Aorta (tissue), 5 donors: ENCODE results near the gene CST9L. TPM values are rescaled to one million over a fixed set of nuclear protein-coding genes. Genes with fewer than 3 reads are reported as not detected.

Source experiments
- ATAC-seq: fragments of 200-7000 bp; cut with Tn5 transposase; one replicate; pipeline ENCODE4 v1.9.1; 2022; ENCODE audit warnings: moderate library complexity; ENCODE audit not compliant: low FRiP score
- DNase-seq, 2 donors: peaks; one replicate each; pipeline ENCODE4 v3.0.0-alpha.2; 2020
- H3K27ac ChIP-seq, 2 donors: one replicate each; pipeline ENCODE4 v1.5.1; 2013; ENCODE audit warnings: low read length in 2 of 2, mild to moderate bottlenecking in 2 of 2, moderate library complexity in 2 of 2, control low read depth in 1 of 2, inconsistent platforms in 1 of 2, low read depth in 1 of 2
- H3K27me3 ChIP-seq, 2 donors: one replicate each; pipeline ENCODE4 v1.6.1; 2013; ENCODE audit warnings: control low read depth in 1 of 2, low read length in 1 of 2, mild to moderate bottlenecking in 1 of 2, moderate library complexity in 1 of 2; ENCODE audit not compliant: insufficient read depth in 2 of 2, control insufficient read depth in 1 of 2
- H3K36me3 ChIP-seq, 2 donors: one replicate each; pipeline ENCODE4 v1.6.1; 2013; ENCODE audit warnings: control low read depth in 1 of 2, low read length in 1 of 2, mild to moderate bottlenecking in 1 of 2; ENCODE audit not compliant: insufficient read depth in 2 of 2, control insufficient read depth in 1 of 2
- H3K4me1 ChIP-seq, 2 donors: one replicate each; pipeline ENCODE4 v1.6.1; 2013; ENCODE audit warnings: low read length in 2 of 2, control low read depth in 1 of 2, mild to moderate bottlenecking in 1 of 2, moderate library complexity in 1 of 2; ENCODE audit not compliant: insufficient read depth in 2 of 2, control insufficient read depth in 1 of 2
- H3K4me3 ChIP-seq, 2 donors: one replicate each; pipeline ENCODE4 v1.5.1; 2013; ENCODE audit warnings: low read length in 2 of 2, control low read depth in 1 of 2, mild to moderate bottlenecking in 1 of 2
- H3K9me3 ChIP-seq: one replicate; pipeline ENCODE4 v1.6.1; 2013; ENCODE audit warnings: mild to moderate bottlenecking, low read length; ENCODE audit not compliant: control insufficient read depth
- WGBS, 2 donors: extraction: QIAGEN DNeasy Blood & Tissue Kit; methylation state at CpG; one replicate each; pipeline ENCODE4 v1.1.7; 2013; 5-methylcytosine and 5-hydroxymethylcytosine counted together
- intact Hi-C, 2 donors: fragments of 100-400 bp; cut with DNase I; formaldehyde crosslinking; loops; one replicate each; pipeline versions ENCODE4 v1.14.2 to v1.15.0; 2022
- polyA plus RNA-seq, 2 donors: library from polyadenylated mRNA; stranded (reverse); fragments of 200-250 nt; gene quantifications; one replicate each; pipeline ENCODE4 v1.2.3, GENCODE V29; 2013
- total RNA-seq, 2 donors: library from RNA; stranded (reverse); fragmentation: NEBNext Ultra II Directional; extraction: Animal tissue kit (Norgen Biotek cat#: 25700); gene quantifications; one replicate each; pipeline ENCODE4 v1.2.1, GENCODE V29; 2021
- donor health status: healthy with polysubstance abuse.
- donor health status: Bipolar disorder and iron deficiency.
- donor health status: DM: no; HTN: no; CAD: no.
- donor health status: DM: no; HTN: no; CAD: no.
- donor health status: DM: yes; HTN: yes; CAD: no.

The CST9L gene
- total and polyA plus RNA-seq, 4 donors, result not detected

DNA sequence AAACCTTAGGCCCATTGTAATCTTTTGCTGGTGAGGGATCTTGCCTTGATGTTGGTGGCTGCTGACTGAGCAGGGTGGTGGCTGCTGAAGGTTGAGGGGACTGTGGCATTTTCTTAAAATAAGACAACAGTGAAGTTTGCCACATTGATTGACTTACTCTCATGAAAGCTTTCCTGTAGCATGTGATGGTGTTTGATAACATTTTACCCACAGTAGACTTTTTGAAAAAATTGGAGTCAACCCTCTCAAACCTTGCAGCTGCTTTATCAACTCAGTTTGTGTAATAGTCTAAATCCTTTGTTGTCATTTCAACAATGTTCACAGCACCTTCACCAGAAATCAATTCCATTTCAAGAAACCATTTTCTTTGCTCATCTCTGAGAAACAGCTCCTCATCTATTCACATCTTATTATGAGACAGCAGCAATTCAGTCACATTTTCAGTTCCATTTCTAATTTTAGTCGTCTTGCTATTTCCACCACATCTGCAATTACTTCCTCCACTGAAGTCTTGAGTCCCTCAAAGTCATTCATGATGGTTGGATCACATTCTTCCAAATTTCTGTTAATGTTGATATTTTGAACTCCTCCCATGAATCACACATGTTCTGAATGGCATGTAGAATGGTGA, 37.2 kb downstream of the CST9L start:
- intact Hi-C loops, result no loop called here

GRCh38 chr20:23528867-23529431, 39.3 kb downstream of the CST9L start:
- H3K4me1 ChIP-seq, result no peaks in the 10 kb centered on the region
- no peak overlapping the region for H3K27ac ChIP-seq
- no peaks in the 10 kb centered on the region for H3K36me3 ChIP-seq
- DNase-seq, result no peak
- intact Hi-C loops, result no loop called here
- no peaks in the 10 kb centered on the region for H3K27me3 ChIP-seq
- WGBS, 2 donors, result 62 to 68% methylated on average over 1 of the region's 1 CpG
- ATAC-seq, result no peak
- peaks cover 4% of the 10 kb centered on the region for H3K9me3 ChIP-seq
- no peak overlapping the region for H3K4me3 ChIP-seq

More for the DNA sequence above, 37.2 kb downstream of the CST9L start:
- no peak for DNase-seq
- Histone ChIP-seq H3K4me1 (no peaks in the 10 kb centered on the region), H3K27me3 (no peaks in the 10 kb centered on the region), H3K27ac (no peak overlapping the region), H3K9me3 (peaks cover 4% of the 10 kb centered on the region), H3K36me3 (no peaks in the 10 kb centered on the region), H3K4me3 (no peak overlapping the region)
- ATAC-seq, result no peak
- WGBS, 2 donors, result 50 to 53% methylated on average over 1 of the region's 1 CpG

DNA sequence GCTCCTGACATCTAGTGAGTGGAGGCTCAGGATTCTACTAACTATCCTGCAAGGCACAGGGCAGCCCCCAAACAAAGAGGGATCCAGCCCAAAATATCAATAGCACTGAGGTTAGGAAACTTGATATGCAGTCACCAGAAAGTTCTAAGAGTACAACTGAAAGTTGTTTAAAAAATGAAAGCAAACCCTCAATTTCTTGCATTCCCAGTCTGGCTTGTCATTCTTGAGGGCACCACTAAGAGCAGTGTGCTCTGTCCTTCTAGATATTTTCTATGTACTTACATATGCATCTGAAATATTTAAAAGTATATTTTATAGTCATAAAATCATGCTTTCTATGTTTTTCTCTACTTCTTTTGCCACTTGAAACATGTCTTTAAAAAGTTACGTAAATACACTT, 41.4 kb downstream of the CST9L start:
- Histone ChIP-seq H3K27ac (no peak overlapping the region), H3K9me3 (peaks cover 4% of the 10 kb centered on the region), H3K4me1 (no peaks in the 10 kb centered on the region), H3K36me3 (no peaks in the 10 kb centered on the region), H3K4me3 (no peak overlapping the region), H3K27me3 (no peaks in the 10 kb centered on the region)
- DNase-seq, result no peak
- WGBS, 2 donors, result 85 to 91% methylated on average over 1 of the region's 1 CpG
- ATAC-seq, result no peak
- intact Hi-C loops, result no loop called here

DNA sequence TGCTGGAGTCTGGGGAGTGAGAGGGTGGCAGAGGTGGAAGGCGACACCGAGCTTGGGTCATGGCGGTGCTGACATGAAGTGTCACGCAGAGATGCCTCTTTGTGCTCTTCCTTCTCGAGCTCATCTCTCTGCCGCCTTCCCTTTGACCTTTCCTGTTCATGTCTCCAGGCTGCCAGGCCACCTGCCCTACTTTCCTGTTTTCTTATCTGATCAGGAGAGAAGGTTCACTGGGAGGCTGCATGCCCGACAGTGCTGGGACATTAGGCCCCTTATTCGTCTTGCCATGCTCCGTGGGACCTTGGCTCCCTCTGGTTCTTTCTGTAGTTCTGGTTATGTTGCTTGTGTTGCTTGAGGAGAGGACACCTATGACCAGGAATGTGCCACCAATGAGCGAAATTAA, 44.1 kb downstream of the CST9L start:
- no peak for DNase-seq
- H3K36me3 ChIP-seq, result no peaks in the 10 kb centered on the region
- no peak for ATAC-seq
- WGBS, 2 donors, result 87 to 88% methylated on average over 10 of the region's 10 CpGs
- H3K27me3 ChIP-seq, result no peaks in the 10 kb centered on the region
- no peaks in the 10 kb centered on the region for H3K4me1 ChIP-seq
- H3K4me3 ChIP-seq, result no peak overlapping the region
- intact Hi-C loops, result no loop called here
- H3K9me3 ChIP-seq, result peaks cover 4% of the 10 kb centered on the region
- H3K27ac ChIP-seq, result no peak overlapping the region

DNA sequence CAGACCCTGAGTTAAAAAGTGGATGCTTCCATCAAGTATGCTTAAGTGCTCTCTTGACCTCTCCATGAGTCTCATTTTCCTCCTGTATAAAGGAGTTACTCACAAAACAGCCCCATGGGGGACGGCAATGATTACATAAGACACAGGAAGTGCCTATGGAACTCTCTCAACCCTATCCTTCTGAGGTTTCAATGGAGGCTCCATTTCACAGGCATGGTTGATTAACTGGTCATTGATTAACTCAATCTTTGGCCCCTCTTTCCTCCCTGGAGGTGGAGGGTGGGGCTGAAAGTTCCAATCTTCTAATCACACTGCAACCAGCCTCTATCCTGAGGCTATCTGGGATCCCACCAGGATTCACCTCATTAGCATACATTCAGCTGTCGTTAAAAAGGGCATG, 48.1 kb downstream of the CST9L start:
- ATAC-seq (no peak), DNase-seq (no peak)
- Histone ChIP-seq H3K4me1 (no peaks in the 10 kb centered on the region), H3K9me3 (no peaks in the 10 kb centered on the region), H3K27ac (no peak overlapping the region), H3K36me3 (no peaks in the 10 kb centered on the region), H3K4me3 (no peak overlapping the region), H3K27me3 (no peaks in the 10 kb centered on the region)
- 58 to 79% methylated on average over 2 of the region's 2 CpGs for WGBS, 2 donors
- intact Hi-C loops, result no loop called here

GRCh38 chr20:23519556-23519955, 48.7 kb downstream of the CST9L start:
- DNase-seq (no peak), ATAC-seq (no peak)
- WGBS, 2 donors, result 72 to 78% methylated on average over 6 of the region's 6 CpGs
- no peak overlapping the region for H3K27ac ChIP-seq
- H3K4me1 ChIP-seq, result no peaks in the 10 kb centered on the region
- no peak overlapping the region for H3K4me3 ChIP-seq
- H3K9me3 ChIP-seq, result no peaks in the 10 kb centered on the region
- no peaks in the 10 kb centered on the region for H3K27me3 ChIP-seq
- no peaks in the 10 kb centered on the region for H3K36me3 ChIP-seq
- intact Hi-C loops, result no loop called here

DNA sequence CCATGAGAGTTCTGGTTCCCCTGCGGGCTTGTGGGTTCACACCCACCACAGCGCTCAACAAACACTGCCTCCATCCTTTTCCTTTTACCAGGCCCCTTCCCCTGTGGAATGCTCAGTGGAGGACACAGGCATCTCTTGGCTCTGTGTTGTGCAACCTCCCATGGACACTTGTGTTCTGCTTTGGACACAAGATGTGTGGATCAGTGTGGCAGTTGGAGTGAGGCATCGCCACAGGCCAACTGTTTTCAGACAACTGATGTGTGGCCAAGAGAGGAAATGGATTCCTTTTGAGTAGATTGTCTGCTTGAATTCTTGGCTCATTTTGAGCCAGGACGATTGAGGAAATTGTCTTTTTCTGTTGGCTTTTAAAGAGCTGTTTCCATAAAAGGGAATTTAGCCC, 50.6 kb downstream of the CST9L start:
- H3K4me1 ChIP-seq, result no peaks in the 10 kb centered on the region
- intact Hi-C loops, result no loop called here
- no peaks in the 10 kb centered on the region for H3K36me3 ChIP-seq
- no peaks in the 10 kb centered on the region for H3K27me3 ChIP-seq
- ATAC-seq (no peak), DNase-seq (no peak)
- 69 to 75% methylated on average over 4 of the region's 4 CpGs for WGBS, 2 donors
- H3K9me3 ChIP-seq, result no peaks in the 10 kb centered on the region
- H3K27ac ChIP-seq, result no peak overlapping the region
- no peak overlapping the region for H3K4me3 ChIP-seq

GRCh38 chr20:23515250-23515939, 52.9 kb downstream of the CST9L start:
- no peaks in the 10 kb centered on the region for H3K27me3 ChIP-seq
- no peaks in the 10 kb centered on the region for H3K36me3 ChIP-seq
- intact Hi-C loops, result no loop called here
- H3K4me3 ChIP-seq, result no peak overlapping the region
- no peak for ATAC-seq
- no peaks in the 10 kb centered on the region for H3K9me3 ChIP-seq
- no peaks in the 10 kb centered on the region for H3K4me1 ChIP-seq
- H3K27ac ChIP-seq, result no peak overlapping the region
- DNase-seq, result no peak
- WGBS, 2 donors, result 54 to 60% methylated on average over 5 of the region's 5 CpGs

- DNase-seq (no peak), ATAC-seq (no peak)
- intact Hi-C loops, result no loop called here
- 25 to 35% methylated on average over 1 of the region's 1 CpG for WGBS, 2 donors
- Histone ChIP-seq H3K27ac (no peak overlapping the region), H3K27me3 (no peaks in the 10 kb centered on the region), H3K9me3 (no peaks in the 10 kb centered on the region), H3K4me1 (no peaks in the 10 kb centered on the region), H3K4me3 (no peak overlapping the region), H3K36me3 (no peaks in the 10 kb centered on the region)
Observed at GRCh38 chr20:23514848-23515247, 53.4 kb downstream of the CST9L start.
